Adrenal gland (tissue), 12 donors: ENCODE measurements around the gene BCAR3. TPM values are rescaled to one million over a fixed set of nuclear protein-coding genes. Genes with fewer than 3 reads are reported as not detected.
A peak's percentile ranks its signal among the peaks of the same experiment; 100 is the strongest.

ENCODE experiments used
- DNase-seq, 7 donors: peaks; one replicate each; pipeline ENCODE4 v3.0.0-alpha.2; 2019 to 2020
- H3K27ac ChIP-seq, 5 donors: fragments of 200-600 bp; sonication (generic) in 4 of 5; 1 replicate in 3 of 5; 2 replicates in 2 of 5; pipeline versions ENCODE4 v1.5.1 to v1.8.0; 2016 to 2020; ENCODE audit warnings: mild to moderate bottlenecking in 1 of 5
- H3K27me3 ChIP-seq: fragments of 200-600 bp; 2 replicates; pipeline ENCODE4 v1.8.0; 2021
- H3K36me3 ChIP-seq, 2 donors: fragments of 200-600 bp; replicated peaks in 1 of 2; 1 replicate in 1 of 2; 2 replicates in 1 of 2; pipeline versions ENCODE4 v1.5.1 to v1.8.0; 2018 to 2022
- H3K4me1 ChIP-seq, 2 donors: fragments of 200-600 bp; replicated peaks in 1 of 2; 1 replicate in 1 of 2; 2 replicates in 1 of 2; pipeline versions ENCODE4 v1.5.1 to v1.8.0; 2018 to 2021
- H3K4me3 ChIP-seq, 4 donors: fragments of 200-600 bp; sonication (generic) in 3 of 4; one replicate each; pipeline ENCODE4 v1.5.1; 2016 to 2018
- H3K9me3 ChIP-seq, 3 donors: fragments of 200-600 bp; sonication (generic) in 1 of 3; replicated peaks in 1 of 3; 1 replicate in 2 of 3; 2 replicates in 1 of 3; pipeline versions ENCODE4 v1.5.1 to v1.8.0; 2016 to 2021
- CTCF ChIP-seq, 6 experiments: fragments of 450-650 bp in 4 of 6; fragments of 200-600 bp in 2 of 6; sonication (generic) in 1 of 6; IDR thresholded peaks; 1 replicate in 5 of 6; 2 replicates in 1 of 6; pipeline versions ENCODE4 v1.5.1 to v1.8.0; 2016 to 2021; ENCODE audit warnings: antibody characterized with exemption in 6 of 6, mild to moderate bottlenecking in 2 of 6, moderate library complexity in 1 of 6
- POLR2A ChIP-seq, 2 donors: fragments of 450-650 bp; IDR thresholded peaks; one replicate each; pipeline ENCODE4 v1.6.1; 2017; ENCODE audit warnings: antibody characterized with exemption in 2 of 2, mild to moderate bottlenecking in 2 of 2, moderate library complexity in 1 of 2
- WGBS, 4 donors: extraction: QIAGEN DNeasy Blood & Tissue Kit in 2 of 4; methylation state at CpG; one replicate each; pipeline versions ENCODE4 v1.1.5 to v1.1.7; 2013 to 2017; 5-methylcytosine and 5-hydroxymethylcytosine counted together
- intact Hi-C, 2 donors: fragments of 100-400 bp; cut with DNase I; formaldehyde crosslinking; loops; one replicate each; pipeline versions ENCODE4 v1.14.1 to v1.15.0; 2022 to 2023
- polyA plus RNA-seq, 3 donors: library from polyadenylated mRNA; stranded (reverse); fragments of 200-250 nt in 2 of 3; fragments of 350-450 nt in 1 of 3; fragmentation: Illumina TruSeq in 1 of 3; extraction: RNeasy Lipid Tissue Mini Kit (QIAGEN cat#74804) in 1 of 3; gene quantifications; one replicate each; pipeline ENCODE4 v1.2.3, GENCODE V29; 2013 to 2014
- total RNA-seq, 9 donors: library from RNA; depleted of rRNA in 4 of 9; stranded (reverse); fragments of >200 nt in 4 of 9; fragments of 120-200 nt in 1 of 9; fragmentation: NEBNext Ultra II Directional in 1 of 9; extraction: Animal tissue kit (Norgen Biotek cat#: 25700) in 1 of 9; gene quantifications; one replicate each; pipeline versions ENCODE4 v1.1.0 to v1.2.4, GENCODE V29; 2013 to 2023
- donor health status: healthy with polysubstance abuse.
- donor health status: Bipolar disorder and iron deficiency.
- donor health status: DM: yes; HTN: yes; CAD: no.
- donor health status: DM: no; HTN: no; CAD: no.
- donor health status: DM: no; HTN: no; CAD: no.
- donor health status: DM: yes; HTN: yes; CAD: no.

The BCAR3 gene
- total and polyA plus RNA-seq, 12 donors, result 6.5 to 31.6 (median 23.9) TPM

DNA sequence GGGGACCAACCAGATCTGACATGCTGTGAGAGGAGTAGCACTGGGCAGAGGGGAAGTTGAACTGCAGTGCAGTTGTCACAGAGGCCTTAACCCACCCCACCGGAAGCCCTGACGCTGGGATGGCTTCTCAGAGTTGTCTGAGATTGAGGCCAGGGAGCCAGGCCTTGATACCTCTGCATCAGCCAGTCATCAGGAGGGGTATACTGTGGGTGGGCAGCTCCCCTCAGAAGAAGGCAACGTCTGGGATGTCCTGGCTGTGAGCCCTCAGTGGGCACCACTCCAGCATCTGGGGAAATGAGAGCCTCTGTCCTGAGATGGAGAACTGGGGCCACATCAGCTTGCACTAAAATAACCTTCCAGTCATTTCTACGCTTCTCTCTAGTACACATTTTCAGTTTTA, 47.9 kb upstream of the BCAR3 start:
- no peaks in the 10 kb centered on the region for H3K36me3 ChIP-seq
- H3K27ac ChIP-seq, result no peak overlapping the region
- intact Hi-C loops, result no loop called here
- TF ChIP-seq POLR2A (IDR thresholded peaks at IDR 0.05) (no peak), CTCF (IDR thresholded peaks at IDR 0.05) (no peak)
- 70 to 78% (median 77%) methylated on average over 2 to 4 of the region's 4 CpGs for WGBS, 4 donors
- no peaks in the 10 kb centered on the region for H3K9me3 ChIP-seq
- H3K27me3 ChIP-seq, result no peaks in the 10 kb centered on the region
- no peak overlapping the region for H3K4me3 ChIP-seq
- DNase-seq, result no peak
- no peaks in the 10 kb centered on the region for H3K4me1 ChIP-seq

DNA sequence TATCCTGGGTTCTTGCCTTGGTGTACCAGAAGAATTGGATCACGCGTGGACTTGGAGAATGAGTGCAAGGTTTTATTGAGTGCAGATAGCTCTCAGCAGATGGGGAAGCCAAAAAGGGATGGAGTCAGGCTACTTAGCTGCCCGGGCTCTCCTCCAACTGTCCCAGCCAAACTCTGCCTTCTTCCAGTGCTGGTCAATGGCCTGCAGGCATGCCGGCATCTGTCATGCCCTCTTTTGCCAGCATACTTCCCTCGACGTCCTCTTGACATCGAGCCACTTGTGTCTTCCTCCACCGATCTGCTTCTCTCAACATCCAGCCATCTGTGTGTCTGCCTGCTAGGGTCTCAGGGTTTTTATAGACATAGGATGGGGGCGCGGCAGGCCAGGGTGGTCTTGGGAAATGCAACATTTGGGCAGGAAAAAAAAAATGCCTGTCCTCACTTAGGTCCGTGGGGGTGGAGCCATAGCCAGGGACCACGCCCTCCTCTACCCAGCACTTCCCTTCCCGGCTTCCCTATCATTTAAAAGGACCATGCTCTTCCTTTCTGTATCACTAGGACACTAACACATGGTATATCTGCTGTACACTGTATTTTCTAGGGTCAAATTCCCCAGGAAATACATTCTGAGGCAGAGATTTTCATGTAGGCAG, 47.0 kb upstream of the BCAR3 start:
- DNase-seq, result no peak
- H3K4me1 ChIP-seq, result no peaks in the 10 kb centered on the region
- 80 to 89% (median 87%) methylated on average over 13 of the region's 13 CpGs for WGBS, 4 donors
- H3K36me3 ChIP-seq, result no peaks in the 10 kb centered on the region
- no peak overlapping the region for H3K27ac ChIP-seq
- H3K9me3 ChIP-seq, result no peaks in the 10 kb centered on the region
- no peak for TF ChIP-seq POLR2A (IDR thresholded peaks at IDR 0.05)
- no peak for TF ChIP-seq CTCF (IDR thresholded peaks at IDR 0.05)
- intact Hi-C loops, result no loop called here
- H3K27me3 ChIP-seq, result no peaks in the 10 kb centered on the region
- H3K4me3 ChIP-seq, result no peak overlapping the region

GRCh38 chr1:93723733-93724270, 42.2 kb upstream of the BCAR3 start:
- no peaks in the 10 kb centered on the region for H3K27me3 ChIP-seq
- WGBS, 4 donors, result 94 to 100% (median 95%) methylated on average over 5 of the region's 5 CpGs
- H3K9me3 ChIP-seq, result no peaks in the 10 kb centered on the region
- no peaks in the 10 kb centered on the region for H3K36me3 ChIP-seq
- no peak overlapping the region for H3K27ac ChIP-seq
- no peak overlapping the region for H3K4me3 ChIP-seq
- TF ChIP-seq POLR2A (IDR thresholded peaks at IDR 0.05) (no peak), CTCF (IDR thresholded peaks at IDR 0.05) (no peak)
- no peak for DNase-seq
- H3K4me1 ChIP-seq, result peaks cover 16 to 19% of the 10 kb centered on the region in 2 donors
- intact Hi-C loops, result no loop called here

- H3K27ac ChIP-seq, result peak overlapping the region in 2 of 5 donors; percentile 44 to 56
- no peak overlapping the region for H3K4me3 ChIP-seq
- no peaks in the 10 kb centered on the region for H3K36me3 ChIP-seq
- intact Hi-C loops, result no loop called here
- WGBS, 4 donors, result 82 to 92% (median 88%) methylated on average over 6 of the region's 6 CpGs
- DNase-seq, result no peak
- no peak for TF ChIP-seq POLR2A (IDR thresholded peaks at IDR 0.05)
- TF ChIP-seq CTCF (IDR thresholded peaks at IDR 0.05), result no peak
- H3K27me3 ChIP-seq, result no peaks in the 10 kb centered on the region
- no peaks in the 10 kb centered on the region for H3K9me3 ChIP-seq
- peaks cover 16 to 19% of the 10 kb centered on the region in 2 donors for H3K4me1 ChIP-seq
Measured at GRCh38 chr1:93723110-93723509, 41.5 kb upstream of the BCAR3 start.
